HepG2 (cell line): ENCODE measurements around the gene PCSK6. TPM values are rescaled to one million over a fixed set of nuclear protein-coding genes. Genes with fewer than 3 reads are reported as not detected.

Experiments
- ELF1 ChIP-seq: sonication (generic); formaldehyde crosslinking; IDR thresholded peaks from 2 replicates; pipeline ENCODE4 v1.4.0; 2020; ENCODE audit warnings: missing genetic modification reagents
- FOXC1 ChIP-seq: sonication (generic); formaldehyde crosslinking; IDR thresholded peaks from 2 replicates; pipeline ENCODE4 v1.8.0; 2022; ENCODE audit warnings: mild to moderate bottlenecking, missing genetic modification reagents, borderline replicate concordance
- IKZF4 ChIP-seq: sonication (generic); formaldehyde crosslinking; IDR thresholded peaks from 2 replicates; pipeline ENCODE4 v1.5.1; 2020; ENCODE audit warnings: borderline replicate concordance, mild to moderate bottlenecking, low read depth, missing genetic modification reagents; ENCODE audit errors: not compliant biosample characterization
- KMT2A ChIP-seq: sonication (generic); formaldehyde crosslinking; IDR thresholded peaks from 2 replicates; pipeline ENCODE4 v1.4.0; 2020; ENCODE audit warnings: missing genetic modification reagents
- ONECUT2 ChIP-seq: sonication (generic); formaldehyde crosslinking; IDR thresholded peaks from 2 replicates; pipeline ENCODE4 v1.4.0; 2020; ENCODE audit warnings: missing genetic modification reagents
- SNAPC2 ChIP-seq: sonication (generic); formaldehyde crosslinking; IDR thresholded peaks from 2 replicates; pipeline ENCODE4 v1.8.1; 2022; ENCODE audit warnings: mild to moderate bottlenecking, missing genetic modification reagents
- SSRP1 ChIP-seq: IDR thresholded peaks from 2 replicates; pipeline ENCODE4 v1.6.1; 2016; ENCODE audit warnings: control low read depth
- TCF7 ChIP-seq: sonication (generic); IDR thresholded peaks from 2 replicates; pipeline ENCODE4 v1.6.1; 2016; ENCODE audit warnings: antibody characterized with exemption, low read depth
- ZNF160 ChIP-seq: sonication (generic); formaldehyde crosslinking; IDR thresholded peaks from 2 replicates; pipeline ENCODE4 v1.8.0; 2022; ENCODE audit warnings: mild to moderate bottlenecking, inconsistent platforms, missing genetic modification reagents
- ZNF230 ChIP-seq: sonication (generic); formaldehyde crosslinking; IDR thresholded peaks from 2 replicates; pipeline ENCODE4 v1.4.0; 2020; ENCODE audit warnings: mild to moderate bottlenecking, missing genetic modification reagents
- ZNF563 ChIP-seq: sonication (generic); formaldehyde crosslinking; IDR thresholded peaks from 2 replicates; pipeline ENCODE4 v1.8.0; 2022; ENCODE audit warnings: mild to moderate bottlenecking, moderate library complexity, missing genetic modification reagents
- ZNF788 ChIP-seq: sonication (generic); formaldehyde crosslinking; IDR thresholded peaks from 2 replicates; pipeline ENCODE4 v1.5.0; 2020; ENCODE audit warnings: mild to moderate bottlenecking, missing genetic modification reagents, borderline replicate concordance
- ZSCAN21 ChIP-seq: sonication (generic); formaldehyde crosslinking; IDR thresholded peaks from 2 replicates; pipeline ENCODE4 v1.8.0; 2022; ENCODE audit warnings: mild to moderate bottlenecking, missing genetic modification reagents, moderate library complexity, borderline replicate concordance
- polyA plus RNA-seq, 8 experiments: library from polyadenylated mRNA; depleted of rRNA in 3 of 8; stranded (reverse) in 7 of 8; unstranded in 1 of 8; fragments of >200 nt; fragmentation: Illumina TruSeq in 4 of 8; extraction: Trizol in 4 of 8; gene quantifications; 2 replicates each; pipeline versions ENCODE4 v1.2.1 to v1.2.3, GENCODE V29; 2011 to 2016; ENCODE audit warnings: low read depth in 4 of 8, missing spikeins in 1 of 8, mixed read lengths in 1 of 8; ENCODE audit not compliant: insufficient read depth in 1 of 8
- total RNA-seq, 5 experiments: library from RNA; depleted of rRNA; stranded (reverse); fragments of >200 nt; fragmentation: Illumina TruSeq; extraction: Trizol; gene quantifications; 2 replicates each; pipeline ENCODE4 v1.2.3, GENCODE V29; 2016; ENCODE audit warnings: low read depth in 1 of 5
- TF ChIP-seq, protein P1 (sequence below): IDR thresholded peaks from 2 replicates; pipeline ENCODE4 v1.6.1; 2016; ENCODE audit warnings: low read depth, missing genetic modification reagents, missing compliant biosample characterization
- TF ChIP-seq, protein P2 (sequence below), 2 experiments: sonication (generic) in 1 of 2; formaldehyde crosslinking in 1 of 2; IDR thresholded peaks; 2 replicates each; pipeline versions ENCODE4 v1.4.0 to v1.6.1; 2018 to 2020; ENCODE audit warnings: missing genetic modification reagents in 2 of 2, borderline replicate concordance in 1 of 2, low read depth in 1 of 2, mild to moderate bottlenecking in 1 of 2, missing biosample characterization in 1 of 2
- TF ChIP-seq, protein P3 (sequence below): sonication (generic); formaldehyde crosslinking; IDR thresholded peaks from 2 replicates; pipeline ENCODE4 v1.8.0; 2022; ENCODE audit warnings: mild to moderate bottlenecking, missing genetic modification reagents, borderline replicate concordance
- TF ChIP-seq, protein P4 (sequence below): sonication (generic); formaldehyde crosslinking; conservative IDR thresholded peaks from 2 replicates; pipeline ENCODE4 v1.4.0; 2020; ENCODE audit warnings: missing genetic modification reagents
- TF ChIP-seq, protein P5 (sequence below): sonication (generic); formaldehyde crosslinking; IDR thresholded peaks from 2 replicates; pipeline ENCODE4 v1.5.0; 2020; ENCODE audit warnings: missing genetic modification reagents

The PCSK6 gene
- total and polyA plus RNA-seq, 2 of the 13 experiments (the other 11 are each of a cell fraction or from before 2014, with no cell fraction given), result 56.5 to 155 TPM

DNA sequence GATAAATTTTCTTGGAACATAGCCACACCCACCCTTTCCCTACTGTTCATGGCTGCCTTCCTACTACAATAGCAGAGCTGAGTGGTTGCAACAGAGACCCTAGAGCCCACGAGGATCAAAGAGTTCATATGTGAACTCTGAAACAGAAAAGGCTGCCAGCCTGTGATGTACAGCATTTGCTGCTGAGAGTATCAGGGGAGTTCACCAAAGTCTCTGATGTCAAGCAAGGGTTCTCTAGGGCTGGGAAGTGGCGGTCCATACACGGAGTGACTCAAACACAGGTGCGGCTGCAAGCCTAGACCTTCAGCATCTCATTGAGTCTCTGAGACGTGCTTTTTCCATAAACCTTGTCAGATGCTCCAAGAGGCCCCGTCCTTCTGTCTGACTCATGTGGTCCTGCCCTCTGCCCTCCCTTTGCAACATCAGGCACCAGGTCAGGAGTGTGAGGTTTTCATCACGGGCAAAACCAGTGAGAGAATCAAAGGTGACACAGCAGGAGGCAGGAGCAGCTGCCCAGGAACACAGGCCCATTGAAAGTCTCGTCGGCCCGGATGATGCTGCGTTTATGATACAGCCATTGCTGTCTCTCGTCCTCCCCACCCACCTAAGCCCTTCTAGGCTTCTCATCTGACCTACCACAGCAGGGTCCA, 42.9 kb downstream of the PCSK6 start (continued):
- TF ChIP-seq, protein P1, sequence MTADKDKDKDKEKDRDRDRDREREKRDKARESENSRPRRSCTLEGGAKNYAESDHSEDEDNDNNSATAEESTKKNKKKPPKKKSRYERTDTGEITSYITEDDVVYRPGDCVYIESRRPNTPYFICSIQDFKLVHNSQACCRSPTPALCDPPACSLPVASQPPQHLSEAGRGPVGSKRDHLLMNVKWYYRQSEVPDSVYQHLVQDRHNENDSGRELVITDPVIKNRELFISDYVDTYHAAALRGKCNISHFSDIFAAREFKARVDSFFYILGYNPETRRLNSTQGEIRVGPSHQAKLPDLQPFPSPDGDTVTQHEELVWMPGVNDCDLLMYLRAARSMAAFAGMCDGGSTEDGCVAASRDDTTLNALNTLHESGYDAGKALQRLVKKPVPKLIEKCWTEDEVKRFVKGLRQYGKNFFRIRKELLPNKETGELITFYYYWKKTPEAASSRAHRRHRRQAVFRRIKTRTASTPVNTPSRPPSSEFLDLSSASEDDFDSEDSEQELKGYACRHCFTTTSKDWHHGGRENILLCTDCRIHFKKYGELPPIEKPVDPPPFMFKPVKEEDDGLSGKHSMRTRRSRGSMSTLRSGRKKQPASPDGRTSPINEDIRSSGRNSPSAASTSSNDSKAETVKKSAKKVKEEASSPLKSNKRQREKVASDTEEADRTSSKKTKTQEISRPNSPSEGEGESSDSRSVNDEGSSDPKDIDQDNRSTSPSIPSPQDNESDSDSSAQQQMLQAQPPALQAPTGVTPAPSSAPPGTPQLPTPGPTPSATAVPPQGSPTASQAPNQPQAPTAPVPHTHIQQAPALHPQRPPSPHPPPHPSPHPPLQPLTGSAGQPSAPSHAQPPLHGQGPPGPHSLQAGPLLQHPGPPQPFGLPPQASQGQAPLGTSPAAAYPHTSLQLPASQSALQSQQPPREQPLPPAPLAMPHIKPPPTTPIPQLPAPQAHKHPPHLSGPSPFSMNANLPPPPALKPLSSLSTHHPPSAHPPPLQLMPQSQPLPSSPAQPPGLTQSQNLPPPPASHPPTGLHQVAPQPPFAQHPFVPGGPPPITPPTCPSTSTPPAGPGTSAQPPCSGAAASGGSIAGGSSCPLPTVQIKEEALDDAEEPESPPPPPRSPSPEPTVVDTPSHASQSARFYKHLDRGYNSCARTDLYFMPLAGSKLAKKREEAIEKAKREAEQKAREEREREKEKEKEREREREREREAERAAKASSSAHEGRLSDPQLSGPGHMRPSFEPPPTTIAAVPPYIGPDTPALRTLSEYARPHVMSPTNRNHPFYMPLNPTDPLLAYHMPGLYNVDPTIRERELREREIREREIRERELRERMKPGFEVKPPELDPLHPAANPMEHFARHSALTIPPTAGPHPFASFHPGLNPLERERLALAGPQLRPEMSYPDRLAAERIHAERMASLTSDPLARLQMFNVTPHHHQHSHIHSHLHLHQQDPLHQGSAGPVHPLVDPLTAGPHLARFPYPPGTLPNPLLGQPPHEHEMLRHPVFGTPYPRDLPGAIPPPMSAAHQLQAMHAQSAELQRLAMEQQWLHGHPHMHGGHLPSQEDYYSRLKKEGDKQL (CRISPR knock-in tag), result no peak; the same call in 1 of the 2 replicates
- no peak for TF ChIP-seq ZNF230
- TF ChIP-seq IKZF4 (CRISPR knock-in tag), result no peak
- no peak; the same call in 1 of the 2 replicates for TF ChIP-seq SSRP1 (CRISPR knock-in tag)
- no peak for TF ChIP-seq SNAPC2
- TF ChIP-seq, protein P2, sequence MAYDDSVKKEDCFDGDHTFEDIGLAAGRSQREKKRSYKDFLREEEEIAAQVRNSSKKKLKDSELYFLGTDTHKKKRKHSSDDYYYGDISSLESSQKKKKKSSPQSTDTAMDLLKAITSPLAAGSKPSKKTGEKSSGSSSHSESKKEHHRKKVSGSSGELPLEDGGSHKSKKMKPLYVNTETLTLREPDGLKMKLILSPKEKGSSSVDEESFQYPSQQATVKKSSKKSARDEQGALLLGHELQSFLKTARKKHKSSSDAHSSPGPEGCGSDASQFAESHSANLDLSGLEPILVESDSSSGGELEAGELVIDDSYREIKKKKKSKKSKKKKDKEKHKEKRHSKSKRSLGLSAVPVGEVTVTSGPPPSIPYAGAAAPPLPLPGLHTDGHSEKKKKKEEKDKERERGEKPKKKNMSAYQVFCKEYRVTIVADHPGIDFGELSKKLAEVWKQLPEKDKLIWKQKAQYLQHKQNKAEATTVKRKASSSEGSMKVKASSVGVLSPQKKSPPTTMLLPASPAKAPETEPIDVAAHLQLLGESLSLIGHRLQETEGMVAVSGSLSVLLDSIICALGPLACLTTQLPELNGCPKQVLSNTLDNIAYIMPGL (CRISPR knock-in tag; IDR thresholded peaks at IDR 0.05; ENCODE audit: borderline replicate concordance in 1 of 2, low read depth in 1 of 2), result no peak
- no peak for TF ChIP-seq FOXC1 (CRISPR knock-in tag)
- TF ChIP-seq, protein P3, sequence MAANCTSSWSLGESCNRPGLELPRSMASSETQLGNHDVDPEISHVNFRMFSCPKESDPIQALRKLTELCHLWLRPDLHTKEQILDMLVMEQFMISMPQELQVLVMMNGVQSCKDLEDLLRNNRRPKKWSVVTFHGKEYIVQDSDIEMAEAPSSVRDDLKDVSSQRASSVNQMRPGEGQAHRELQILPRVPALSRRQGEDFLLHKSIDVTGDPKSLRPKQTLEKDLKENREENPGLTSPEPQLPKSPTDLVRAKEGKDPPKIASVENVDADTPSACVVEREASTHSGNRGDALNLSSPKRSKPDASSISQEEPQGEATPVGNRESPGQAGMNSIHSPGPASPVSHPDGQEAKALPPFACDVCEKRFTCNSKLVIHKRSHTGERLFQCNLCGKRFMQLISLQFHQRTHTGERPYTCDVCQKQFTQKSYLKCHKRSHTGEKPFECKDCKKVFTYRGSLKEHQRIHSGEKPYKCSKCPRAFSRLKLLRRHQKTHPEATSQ (CRISPR knock-in tag), result no peak
- TF ChIP-seq TCF7, result peak; percentile 67
- TF ChIP-seq KMT2A (CRISPR knock-in tag), result 0 out of 2 replicates have a peak, but pooled peaks have one; percentile 32
- no peak for TF ChIP-seq ZNF563
- TF ChIP-seq, protein P4, sequence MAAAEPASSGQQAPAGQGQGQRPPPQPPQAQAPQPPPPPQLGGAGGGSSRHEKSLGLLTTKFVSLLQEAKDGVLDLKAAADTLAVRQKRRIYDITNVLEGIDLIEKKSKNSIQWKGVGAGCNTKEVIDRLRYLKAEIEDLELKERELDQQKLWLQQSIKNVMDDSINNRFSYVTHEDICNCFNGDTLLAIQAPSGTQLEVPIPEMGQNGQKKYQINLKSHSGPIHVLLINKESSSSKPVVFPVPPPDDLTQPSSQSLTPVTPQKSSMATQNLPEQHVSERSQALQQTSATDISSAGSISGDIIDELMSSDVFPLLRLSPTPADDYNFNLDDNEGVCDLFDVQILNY (CRISPR knock-in tag), result no peak
- TF ChIP-seq ZNF788, result no peak
- no peak for TF ChIP-seq ZSCAN21
- TF ChIP-seq ONECUT2 (CRISPR knock-in tag), result no peak
- TF ChIP-seq, protein P5, sequence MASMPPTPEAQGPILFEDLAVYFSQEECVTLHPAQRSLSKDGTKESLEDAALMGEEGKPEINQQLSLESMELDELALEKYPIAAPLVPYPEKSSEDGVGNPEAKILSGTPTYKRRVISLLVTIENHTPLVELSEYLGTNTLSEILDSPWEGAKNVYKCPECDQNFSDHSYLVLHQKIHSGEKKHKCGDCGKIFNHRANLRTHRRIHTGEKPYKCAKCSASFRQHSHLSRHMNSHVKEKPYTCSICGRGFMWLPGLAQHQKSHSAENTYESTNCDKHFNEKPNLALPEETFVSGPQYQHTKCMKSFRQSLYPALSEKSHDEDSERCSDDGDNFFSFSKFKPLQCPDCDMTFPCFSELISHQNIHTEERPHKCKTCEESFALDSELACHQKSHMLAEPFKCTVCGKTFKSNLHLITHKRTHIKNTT (CRISPR knock-in tag), result no peak
- TF ChIP-seq ELF1, result 0 out of 2 replicates have a peak, but pooled peaks have one; percentile 16
- TF ChIP-seq ZNF160, result 0 out of 2 replicates have a peak, but pooled peaks have one; percentile 17
